ENCODE data around the gene PPA2.

PPA2 gene

DNA sequence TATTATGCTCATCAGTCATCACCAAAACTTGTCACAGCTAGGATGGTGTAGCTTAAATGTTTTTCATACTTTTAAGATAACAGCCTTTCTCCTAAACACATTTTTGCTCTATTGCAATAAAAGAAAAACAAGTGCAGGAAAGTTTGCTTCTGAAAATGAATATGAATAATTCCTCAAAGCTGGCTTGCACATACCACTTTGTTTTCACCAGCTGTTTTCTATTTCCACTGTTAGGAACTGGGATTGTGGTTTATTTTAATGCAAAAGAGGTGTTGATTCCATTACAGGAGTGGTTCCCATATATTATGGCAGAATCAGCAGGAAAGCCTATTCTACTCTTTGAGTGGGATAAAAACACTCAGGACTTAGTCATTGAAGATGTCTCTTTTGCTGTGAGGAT is 145.9 kb downstream of the PPA2 start:
- no peak for DNase-seq (ENCODE audit: extremely low read depth in 1 of 2, low read depth in 1 of 2)

GRCh38 chr4:105327222-105327621 is 146.6 kb downstream of the PPA2 start:
- no peak for DNase-seq (ENCODE audit: extremely low read depth in 1 of 2, low read depth in 1 of 2)

All from activated CD8-positive, alpha-beta memory T cell treated with anti-CD3 and anti-CD28 coated beads for 1 hour (primary cell).